Thoracic aorta (tissue), 2 donors: ENCODE results near the gene SMTN. TPM values are rescaled to one million over a fixed set of nuclear protein-coding genes. Genes with fewer than 3 reads are reported as not detected.
"Not testable (repeated sequence)": the region's sequence is repeated elsewhere in the genome, so short reads cannot be mapped to it uniquely, and the experiment has no call there.

ENCODE experiments used
- ATAC-seq: fragments of 150-250 bp; one replicate; pipeline ENCODE4 v1.8.0; 2017; ENCODE audit warnings: low read depth; ENCODE audit not compliant: insufficient number of reproducible peaks, low FRiP score
- DNase-seq: peaks from one replicate; pipeline ENCODE4 v3.0.0-alpha.2; 2020; ENCODE audit warnings: low spot score
- H3K27ac ChIP-seq, 2 donors: fragments of 200-600 bp; sonication (generic); 1 replicate in 1 of 2; 2 replicates in 1 of 2; pipeline ENCODE4 v1.5.1; 2016; ENCODE audit warnings: mild to moderate bottlenecking in 2 of 2, moderate library complexity in 2 of 2
- H3K27me3 ChIP-seq: fragments of 200-600 bp; sonication (generic); replicated peaks from 2 replicates; pipeline ENCODE4 v1.6.0; 2016; ENCODE audit warnings: mild to moderate bottlenecking; ENCODE audit not compliant: insufficient read depth
- H3K36me3 ChIP-seq: fragments of 200-600 bp; sonication (generic); one replicate; pipeline ENCODE4 v1.5.1; 2016
- H3K4me1 ChIP-seq, 2 donors: fragments of 200-600 bp; sonication (generic); 1 replicate in 1 of 2; 2 replicates in 1 of 2; pipeline versions ENCODE4 v1.5.1 to v1.6.0; 2016; ENCODE audit warnings: low read depth in 2 of 2, mild to moderate bottlenecking in 1 of 2; ENCODE audit not compliant: control insufficient read depth in 1 of 2
- H3K4me3 ChIP-seq: fragments of 200-600 bp; sonication (generic); 2 replicates; pipeline ENCODE4 v1.5.1; 2016; ENCODE audit warnings: mild to moderate bottlenecking
- H3K9me3 ChIP-seq: fragments of 200-600 bp; sonication (generic); 2 replicates; pipeline ENCODE4 v1.5.1; 2016
- CTCF ChIP-seq: fragments of 200-600 bp; sonication (generic); IDR thresholded peaks from one replicate; pipeline ENCODE4 v1.5.1; 2019; ENCODE audit warnings: antibody characterized with exemption
- total RNA-seq, 2 donors: library from RNA; depleted of rRNA; stranded (reverse); fragments of >200 nt; gene quantifications; one replicate each; pipeline versions ENCODE4 v1.1.0 to v1.2.3, GENCODE V29; 2016

Gene SMTN
- total RNA-seq, 2 donors from 2014 or later: 632 to 946 TPM

- TF ChIP-seq CTCF: no peak
- H3K36me3 ChIP-seq: no peaks in the 10 kb centered on the region
- no peak for DNase-seq
- no peak overlapping the region for H3K4me3 ChIP-seq
- H3K4me1 ChIP-seq: peaks cover 24 to 41% of the 10 kb centered on the region in 2 donors
- H3K27ac ChIP-seq: no peak overlapping the region
- ATAC-seq: no peak
- H3K9me3 ChIP-seq: no peaks in the 10 kb centered on the region
- H3K27me3 ChIP-seq: no peaks in the 10 kb centered on the region
These were observed 32.5 kb upstream of the SMTN start for GRCh38 chr22:31048570-31048969.

GRCh38 chr22:31049815-31050420 lies 31.2 kb upstream of the SMTN start:
- no peak for DNase-seq
- no peaks in the 10 kb centered on the region for H3K27me3 ChIP-seq
- ATAC-seq: no peak
- no peak overlapping the region for H3K27ac ChIP-seq
- H3K36me3 ChIP-seq: no peaks in the 10 kb centered on the region
- H3K9me3 ChIP-seq: no peaks in the 10 kb centered on the region
- TF ChIP-seq CTCF: no peak
- no peak overlapping the region for H3K4me3 ChIP-seq
- H3K4me1 ChIP-seq: peaks cover 13 to 34% of the 10 kb centered on the region in 2 donors

- no peak for ATAC-seq
These were observed 25.9 kb upstream of the SMTN start for GRCh38 chr22:31055117-31055634.

GRCh38 chr22:31055635-31056159 lies 25.4 kb upstream of the SMTN start:
- ATAC-seq (peak; percentile 93), DNase-seq (peak; percentile 84)
- Histone ChIP-seq H3K9me3 (no peaks in the 10 kb centered on the region), H3K27ac (peak overlapping the region; percentile 84 to 89), H3K4me3 (no peak overlapping the region), H3K36me3 (no peaks in the 10 kb centered on the region), H3K27me3 (no peaks in the 10 kb centered on the region), H3K4me1 (peaks cover 11 to 36% of the 10 kb centered on the region in 2 donors)
- TF ChIP-seq CTCF: no peak

More at GRCh38 chr22:31055117-31055634, 25.9 kb upstream of the SMTN start:
- Histone ChIP-seq H3K27me3 (no peaks in the 10 kb centered on the region), H3K4me3 (peak overlapping the region; percentile 3), H3K36me3 (no peaks in the 10 kb centered on the region), H3K4me1 (peaks cover 11 to 36% of the 10 kb centered on the region in 2 donors), H3K9me3 (no peaks in the 10 kb centered on the region), H3K27ac (peak overlapping the region; percentile 84 to 89)
- TF ChIP-seq CTCF: no peak
- no peak for DNase-seq

- no peak for ATAC-seq
- H3K36me3 ChIP-seq: no peaks in the 10 kb centered on the region
These were observed 24.0 kb upstream of the SMTN start for GRCh38 chr22:31056986-31057599.

GRCh38 chr22:31059663-31060062 lies 21.5 kb upstream of the SMTN start:
- H3K4me3 ChIP-seq, H3K9me3 ChIP-seq, ATAC-seq, H3K36me3 ChIP-seq, H3K27me3 ChIP-seq, H3K27ac ChIP-seq, DNase-seq: not testable (repeated sequence)
- H3K4me1 ChIP-seq: peaks cover 11 to 25% of the 10 kb centered on the region in 2 donors

More at GRCh38 chr22:31056986-31057599, 24.0 kb upstream of the SMTN start:
- H3K27ac ChIP-seq: peak overlapping the region; percentile 84 to 89
- TF ChIP-seq CTCF: no peak
- no peaks in the 10 kb centered on the region for H3K27me3 ChIP-seq
- no peak for DNase-seq
- H3K9me3 ChIP-seq: no peaks in the 10 kb centered on the region
- no peak overlapping the region for H3K4me3 ChIP-seq
- H3K4me1 ChIP-seq: peaks cover 11 to 36% of the 10 kb centered on the region in 2 donors
